HepG2 (cell line): ENCODE data around the gene KIAA1191. TPM values are rescaled to one million over a fixed set of nuclear protein-coding genes. Genes with fewer than 3 reads are reported as not detected.

Experiments used
- EZH2 ChIP-seq: conservative IDR thresholded peaks from 2 replicates; pipeline ENCODE4 v1.6.1; 2012; ENCODE audit warnings: mild to moderate bottlenecking, low read depth, low read length, moderate library complexity
- GTF3A ChIP-seq: sonication (generic); formaldehyde crosslinking; conservative IDR thresholded peaks from 2 replicates; pipeline ENCODE4 v1.4.0; 2020; ENCODE audit warnings: mild to moderate bottlenecking, missing genetic modification reagents
- KDM2A ChIP-seq: sonication (generic); formaldehyde crosslinking; IDR thresholded peaks from 2 replicates; pipeline ENCODE4 v1.4.0; 2020; ENCODE audit warnings: low read depth, missing genetic modification reagents, borderline replicate concordance
- KDM4B ChIP-seq: sonication (generic); formaldehyde crosslinking; IDR thresholded peaks from 2 replicates; pipeline ENCODE4 v1.4.0; 2020; ENCODE audit warnings: missing genetic modification reagents
- NFE2 ChIP-seq: sonication (generic); formaldehyde crosslinking; IDR thresholded peaks from 2 replicates; pipeline ENCODE4 v1.4.0; 2020; ENCODE audit warnings: missing genetic modification reagents
- NFE2L1 ChIP-seq: sonication (generic); formaldehyde crosslinking; IDR thresholded peaks from 2 replicates; pipeline ENCODE4 v1.4.0; 2020; ENCODE audit warnings: missing genetic modification reagents, mild to moderate bottlenecking, borderline replicate concordance
- NKX3-1 ChIP-seq: sonication (generic); formaldehyde crosslinking; IDR thresholded peaks from 2 replicates; pipeline ENCODE4 v1.5.0; 2020; ENCODE audit warnings: missing genetic modification reagents
- POGZ ChIP-seq: sonication (generic); formaldehyde crosslinking; IDR thresholded peaks from 2 replicates; pipeline ENCODE4 v1.4.0; 2020; ENCODE audit warnings: mild to moderate bottlenecking, missing genetic modification reagents
- TIGD3 ChIP-seq: sonication (generic); formaldehyde crosslinking; IDR thresholded peaks from 2 replicates; pipeline ENCODE4 v1.5.1; 2020; ENCODE audit warnings: mild to moderate bottlenecking, missing genetic modification reagents, borderline replicate concordance
- TRIM24 ChIP-seq: sonication (generic); formaldehyde crosslinking; IDR thresholded peaks from 2 replicates; pipeline ENCODE4 v1.8.0; 2022; ENCODE audit warnings: mild to moderate bottlenecking, missing genetic modification reagents
- UBTF ChIP-seq: sonication (generic); formaldehyde crosslinking; IDR thresholded peaks from 2 replicates; pipeline ENCODE4 v1.4.0; 2020; ENCODE audit warnings: mild to moderate bottlenecking, missing genetic modification reagents
- ZBTB43 ChIP-seq: sonication (generic); formaldehyde crosslinking; conservative IDR thresholded peaks from 2 replicates; pipeline ENCODE4 v1.4.0; 2020; ENCODE audit warnings: missing genetic modification reagents
- ZNF281 ChIP-seq: sonication (generic); formaldehyde crosslinking; IDR thresholded peaks from 2 replicates; pipeline ENCODE4 v1.4.0; 2020; ENCODE audit warnings: missing genetic modification reagents, borderline replicate concordance
- ZNF432 ChIP-seq: sonication (generic); formaldehyde crosslinking; IDR thresholded peaks from 2 replicates; pipeline ENCODE4 v1.5.0; 2020; ENCODE audit warnings: missing genetic modification reagents, mild to moderate bottlenecking, borderline replicate concordance
- ZNF512B ChIP-seq: sonication (generic); formaldehyde crosslinking; IDR thresholded peaks from 2 replicates; pipeline ENCODE4 v1.5.1; 2020; ENCODE audit warnings: missing genetic modification reagents, mild to moderate bottlenecking, borderline replicate concordance
- ZNF558 ChIP-seq: sonication (generic); formaldehyde crosslinking; IDR thresholded peaks from 2 replicates; pipeline ENCODE4 v1.9.0; 2022; ENCODE audit warnings: mild to moderate bottlenecking, missing genetic modification reagents, borderline replicate concordance
- ZNF773 ChIP-seq: sonication (generic); formaldehyde crosslinking; IDR thresholded peaks from 2 replicates; pipeline ENCODE4 v1.4.0; 2020; ENCODE audit warnings: missing genetic modification reagents, borderline replicate concordance
- ZNF879 ChIP-seq: sonication (generic); formaldehyde crosslinking; IDR thresholded peaks from 2 replicates; pipeline ENCODE4 v1.8.1; 2023; ENCODE audit warnings: missing genetic modification reagents
- polyA plus RNA-seq, 8 experiments: library from polyadenylated mRNA; depleted of rRNA in 3 of 8; stranded (reverse) in 7 of 8; unstranded in 1 of 8; fragments of >200 nt; fragmentation: Illumina TruSeq in 4 of 8; extraction: Trizol in 4 of 8; gene quantifications; 2 replicates each; pipeline versions ENCODE4 v1.2.1 to v1.2.3, GENCODE V29; 2011 to 2016; ENCODE audit warnings: low read depth in 4 of 8, missing spikeins in 1 of 8, mixed read lengths in 1 of 8; ENCODE audit not compliant: insufficient read depth in 1 of 8
- total RNA-seq, 5 experiments: library from RNA; depleted of rRNA; stranded (reverse); fragments of >200 nt; fragmentation: Illumina TruSeq; extraction: Trizol; gene quantifications; 2 replicates each; pipeline ENCODE4 v1.2.3, GENCODE V29; 2016; ENCODE audit warnings: low read depth in 1 of 5

KIAA1191 gene
- total and polyA plus RNA-seq, 2 of the 13 experiments (the other 11 are each of a cell fraction or from before 2014, with no cell fraction given), result 63.6 to 103 TPM

GRCh38 chr5:176341325-176342157 lies 20.0 kb downstream of the KIAA1191 start (continued):
- no peak for TF ChIP-seq GTF3A (CRISPR knock-in tag)
- no peak for TF ChIP-seq ZNF558 (CRISPR knock-in tag)
- TF ChIP-seq NKX3-1, result no peak
- TF ChIP-seq ZNF281, result peak; percentile 63; the same call in 1 of the 2 replicates
- no peak for TF ChIP-seq NFE2L1 (CRISPR knock-in tag)
- no peak for TF ChIP-seq ZNF773 (CRISPR knock-in tag)
- TF ChIP-seq ZNF432 (CRISPR knock-in tag), result no peak
- no peak for TF ChIP-seq KDM2A (CRISPR knock-in tag)
- no peak for TF ChIP-seq NFE2 (CRISPR knock-in tag)
- TF ChIP-seq EZH2, result no peak
- no peak for TF ChIP-seq TIGD3 (CRISPR knock-in tag)
- 0 out of 2 replicates have a peak, but pooled peaks have one; percentile 37 for TF ChIP-seq ZBTB43 (CRISPR knock-in tag)
- TF ChIP-seq POGZ, result no peak
- no peak for TF ChIP-seq TRIM24 (CRISPR knock-in tag)
- TF ChIP-seq ZNF879 (CRISPR knock-in tag), result no peak
- TF ChIP-seq UBTF (CRISPR knock-in tag), result no peak
- TF ChIP-seq KDM4B (CRISPR knock-in tag), result no peak
- TF ChIP-seq ZNF512B (CRISPR knock-in tag), result no peak
